COR-L47 (cell line): ENCODE results near the gene AKR1C1.
"Not testable (repeated sequence)": the region's sequence is repeated elsewhere in the genome, so short reads cannot be mapped to it uniquely, and the experiment has no call there.

ENCODE experiments used
- DNase-seq: peaks from one replicate; lab custom pipeline; 2025; lab: John Stamatoyannopoulos, UW

AKR1C1 gene

GRCh38 chr10:5018671-5019277, 55.6 kb downstream of the AKR1C1 start:
- DNase-seq, result not testable (repeated sequence)

GRCh38 chr10:5019770-5020612, 56.8 kb downstream of the AKR1C1 start:
- peak; percentile 62 for DNase-seq

DNA sequence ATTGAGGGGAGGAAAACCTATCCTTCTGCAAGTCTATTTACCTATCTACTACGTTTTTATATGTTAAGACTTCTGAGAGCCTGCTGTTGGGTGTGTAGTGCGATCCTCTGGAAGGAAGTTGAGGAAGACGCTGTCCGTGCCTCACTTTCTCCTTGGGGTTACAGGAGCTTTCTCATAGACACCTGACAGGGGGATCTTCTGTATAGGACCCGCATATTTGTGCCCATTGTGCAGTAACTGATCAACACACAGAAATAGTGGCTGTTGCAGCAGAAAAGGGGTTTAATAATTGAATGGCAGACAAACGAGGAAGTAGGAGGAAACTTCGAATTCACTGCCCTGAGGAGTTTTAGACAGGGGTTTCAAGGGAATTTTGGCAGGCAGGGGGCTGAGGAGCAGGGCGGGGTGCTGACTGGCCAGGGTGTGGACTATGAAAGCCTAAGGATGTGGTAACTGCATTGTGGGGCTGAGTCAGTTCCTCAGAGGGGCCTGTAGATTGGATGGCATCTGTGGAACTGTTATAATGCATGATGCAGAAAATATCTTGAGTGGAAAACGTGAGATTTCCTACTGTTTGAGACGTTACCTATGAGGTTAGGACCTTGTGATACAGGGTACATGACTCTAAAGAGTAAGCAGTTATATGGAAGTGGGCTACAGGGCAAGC, 58.5 kb downstream of the AKR1C1 start:
- DNase-seq, result not testable (repeated sequence)

- DNase-seq, result no peak
These were observed 60.1 kb downstream of the AKR1C1 start for GRCh38 chr10:5023177-5023805.

GRCh38 chr10:5025461-5025881, 62.3 kb downstream of the AKR1C1 start:
- not testable (repeated sequence) for DNase-seq

DNA sequence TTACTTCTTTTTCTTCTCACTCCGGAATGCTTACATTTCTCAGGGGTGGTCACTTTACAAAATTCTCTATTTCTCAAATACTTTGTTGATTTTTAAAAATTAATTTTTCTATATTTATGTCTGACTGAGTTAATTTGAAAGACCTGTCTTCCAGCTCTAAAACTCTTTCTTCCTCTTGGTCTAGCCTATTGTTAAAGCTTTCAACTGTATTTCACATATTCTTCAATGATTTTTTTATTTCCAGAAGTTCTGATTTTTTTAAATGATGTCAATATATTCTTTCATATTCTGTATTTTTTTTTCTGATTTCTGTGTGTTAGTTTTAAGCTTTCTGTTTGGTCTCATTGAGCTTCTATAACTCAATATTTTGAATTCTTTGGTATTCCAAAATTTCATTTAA, 67.8 kb downstream of the AKR1C1 start:
- no peak for DNase-seq

DNA sequence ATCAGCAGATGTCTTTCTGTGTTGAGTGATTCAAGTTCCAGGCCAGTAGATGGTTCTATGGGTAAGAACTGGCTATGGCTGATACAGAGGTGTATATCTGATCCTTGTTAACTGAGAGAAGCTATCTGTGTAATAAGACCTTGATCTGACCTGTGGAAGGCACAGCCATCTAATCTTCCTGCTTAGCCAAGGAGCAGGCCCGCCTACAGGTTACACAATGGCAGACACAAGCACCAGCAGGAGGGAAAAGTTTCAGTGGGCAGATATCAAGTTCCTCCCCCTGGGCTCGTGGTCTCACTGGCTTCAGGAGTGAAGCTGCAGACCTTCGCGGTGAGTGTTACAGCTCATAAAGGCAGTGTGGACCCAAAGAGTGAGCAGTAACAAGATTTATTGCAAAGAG, 68.4 kb downstream of the AKR1C1 start:
- not testable (repeated sequence) for DNase-seq

GRCh38 chr10:5032444-5032843, 69.2 kb downstream of the AKR1C1 start:
- not testable (repeated sequence) for DNase-seq
